HFFc6 (cell line): Measurements from ENCODE around the gene KLK10. TPM values are rescaled to one million over a fixed set of nuclear protein-coding genes. Genes with fewer than 3 reads are reported as not detected.

Experiments used
- DNase-seq: peaks from one replicate; pipeline ENCODE4 v3.0.0-alpha.2; 2018
- H3K27ac Mint-ChIP-seq: 2 replicates; pipeline ENCODE4 v1.8.0; 2020; ENCODE audit warnings: mild to moderate bottlenecking, mixed read lengths
- H3K27me3 Mint-ChIP-seq: 2 replicates; pipeline ENCODE4 v1.8.0; 2021; ENCODE audit warnings: mild to moderate bottlenecking, moderate library complexity, mixed read lengths; ENCODE audit not compliant: insufficient read depth
- H3K36me3 Mint-ChIP-seq: 2 replicates; pipeline ENCODE4 v1.8.0; 2021; ENCODE audit warnings: low read depth, mixed read lengths
- H3K4me1 Mint-ChIP-seq: 2 replicates; pipeline ENCODE4 v1.8.0; 2020; ENCODE audit warnings: low read depth, mixed read lengths
- H3K4me3 Mint-ChIP-seq: 2 replicates; pipeline ENCODE4 v1.8.0; 2020; ENCODE audit warnings: mild to moderate bottlenecking, moderate library complexity, mixed read lengths
- H3K9me3 Mint-ChIP-seq: 2 replicates; pipeline ENCODE4 v1.8.0; 2020; ENCODE audit warnings: mild to moderate bottlenecking, mixed read lengths
- CTCF ChIP-seq: fragments of 200-600 bp; sonication (generic); IDR thresholded peaks from 2 replicates; pipeline ENCODE4 v1.5.0; 2021; ENCODE audit warnings: antibody characterized with exemption, mild to moderate bottlenecking
- total RNA-seq, 6 experiments: library from RNA; stranded (reverse); fragmentation: NEBNext Ultra II Directional; extraction: Animal tissue kit (Norgen Biotek cat#: 25700); gene quantifications; 2 replicates in 1 of 6; 3 replicates in 5 of 6; pipeline ENCODE4 v1.2.3, GENCODE V29; 2021

KLK10 gene
- total RNA-seq, 6 experiments from 2014 or later, result not detected

DNA sequence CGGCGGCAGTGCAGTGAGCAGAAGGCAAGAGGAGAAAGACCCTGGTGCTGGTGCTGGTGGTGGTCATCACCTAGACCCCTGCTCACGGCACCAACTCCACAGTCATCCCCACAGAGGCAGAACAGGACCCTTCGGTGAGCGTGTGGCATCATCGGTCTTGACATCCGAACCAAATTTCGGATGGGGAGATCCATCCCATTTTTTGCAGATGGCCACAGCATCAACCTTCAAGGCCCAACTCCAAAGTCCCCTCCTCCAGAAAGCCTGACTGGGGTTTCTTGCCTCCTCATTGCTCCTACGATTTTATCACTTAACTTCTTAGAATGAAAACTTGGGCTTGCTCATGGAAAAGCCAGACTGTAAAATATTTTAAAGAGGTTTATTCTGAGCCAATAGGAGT is 24.0 kb upstream of the KLK10 start:
- no peaks in the 10 kb centered on the region for H3K4me1 Mint-ChIP-seq
- TF ChIP-seq CTCF, result no peak
- H3K4me3 Mint-ChIP-seq, result no peak overlapping the region
- H3K36me3 Mint-ChIP-seq, result no peaks in the 10 kb centered on the region
- peaks cover 19% of the 10 kb centered on the region for H3K9me3 Mint-ChIP-seq
- H3K27ac Mint-ChIP-seq, result no peak overlapping the region
- DNase-seq, result no peak
- peaks cover 2% of the 10 kb centered on the region for H3K27me3 Mint-ChIP-seq

DNA sequence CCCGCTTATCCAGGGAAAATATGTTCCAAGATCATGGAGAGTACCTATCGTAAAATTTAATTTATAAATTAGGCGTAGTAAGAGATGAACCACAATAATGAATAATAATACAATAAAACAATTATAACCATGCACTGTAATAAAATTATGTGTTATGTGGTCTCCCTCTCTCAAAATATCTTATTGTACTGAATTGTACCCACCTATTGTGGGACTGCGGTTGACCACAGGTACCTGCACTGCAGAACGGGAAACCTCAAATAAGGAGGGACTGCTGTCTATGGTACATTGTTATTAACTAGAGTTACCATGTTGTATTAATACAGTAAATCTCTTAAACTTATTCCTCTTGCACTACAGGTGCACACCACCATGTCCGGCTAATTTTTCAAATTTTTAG is 20.6 kb upstream of the KLK10 start:
- no peak for TF ChIP-seq CTCF
- Mint-ChIP-seq H3K9me3 (peaks cover 24% of the 10 kb centered on the region; the same call in 1 of the 2 replicates), H3K4me1 (no peaks in the 10 kb centered on the region), H3K36me3 (no peaks in the 10 kb centered on the region), H3K27me3 (no peaks in the 10 kb centered on the region; the same call in 1 of the 2 replicates), H3K27ac (no peak overlapping the region), H3K4me3 (no peak overlapping the region)
- no peak for DNase-seq

GRCh38 chr19:51036519-51036918 is 17.0 kb upstream of the KLK10 start:
- peaks cover 39% of the 10 kb centered on the region for H3K9me3 Mint-ChIP-seq
- TF ChIP-seq CTCF, result no peak
- peaks cover 11% of the 10 kb centered on the region for H3K36me3 Mint-ChIP-seq
- no peak overlapping the region for H3K4me3 Mint-ChIP-seq
- DNase-seq, result no peak
- no peaks in the 10 kb centered on the region for H3K4me1 Mint-ChIP-seq
- H3K27ac Mint-ChIP-seq, result no peak overlapping the region
- H3K27me3 Mint-ChIP-seq, result peaks cover 2% of the 10 kb centered on the region

DNA sequence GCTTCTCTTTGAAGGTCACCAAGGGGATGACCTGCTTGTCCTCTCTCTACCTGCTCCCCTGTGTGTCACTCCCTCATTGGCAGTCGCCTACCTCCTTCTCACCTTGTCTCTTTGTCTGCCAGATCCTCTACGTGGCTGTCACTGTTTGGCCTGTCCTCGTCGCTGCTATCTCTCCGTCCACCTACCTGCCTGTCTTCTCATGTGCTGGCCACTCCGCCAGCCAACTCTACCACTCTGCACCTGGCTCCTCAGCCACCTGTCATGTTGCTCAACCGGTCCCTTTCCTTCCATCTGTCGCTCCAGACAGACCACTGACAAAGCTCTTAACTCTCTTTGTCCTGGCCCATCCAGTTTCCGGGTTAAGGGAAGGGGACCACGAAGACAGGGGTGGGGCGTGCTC is 15.2 kb upstream of the KLK10 start, which contains the start of gene KLK12:
Gene KLK12, minus strand, starts transcription at position 299 of the 400 bp plus-strand sequence. CDS start 381 bp downstream, outside the sequence.
- DNase-seq, result no peak
- TF ChIP-seq CTCF, result no peak
- H3K27me3 Mint-ChIP-seq, result peaks cover 5% of the 10 kb centered on the region
- H3K4me1 Mint-ChIP-seq, result no peaks in the 10 kb centered on the region
- no peak within 1 kb of the TSS for H3K4me3 Mint-ChIP-seq
- H3K9me3 Mint-ChIP-seq, result peaks cover 47% of the 10 kb centered on the region
- no peak within 1 kb of the TSS for H3K27ac Mint-ChIP-seq
- H3K36me3 Mint-ChIP-seq, result peaks cover 18% of the 10 kb centered on the region

GRCh38 chr19:51031880-51032225 is 12.3 kb upstream of the KLK10 start:
- no peaks in the 10 kb centered on the region for H3K4me1 Mint-ChIP-seq
- no peak overlapping the region for H3K4me3 Mint-ChIP-seq
- DNase-seq, result no peak

More at GRCh38 chr19:51031880-51032225, 12.3 kb upstream of the KLK10 start:
- no peak for TF ChIP-seq CTCF
- peaks cover 50% of the 10 kb centered on the region for H3K9me3 Mint-ChIP-seq
- H3K27ac Mint-ChIP-seq, result no peak overlapping the region
- peaks cover 18% of the 10 kb centered on the region for H3K36me3 Mint-ChIP-seq
- peaks cover 9% of the 10 kb centered on the region for H3K27me3 Mint-ChIP-seq
